AG04449 (cell line): ENCODE measurements around the gene COPG1.

Experiments used
- CTCF ChIA-PET: fragments of 350-600 bp; formaldehyde crosslinking; extraction: SDS; loops from one replicate; lab custom pipeline; 2021; ENCODE audit warnings: antibody characterized with exemption; lab: Yijun Ruan, JAX
- POLR2A ChIA-PET: fragments of 400-600, 350-600 bp; formaldehyde crosslinking; extraction: SDS; loops from one replicate; lab custom pipeline; 2020; ENCODE audit warnings: antibody characterized with exemption, inconsistent platforms; lab: Yijun Ruan, JAX
- DNase-seq: peaks from one replicate; pipeline ENCODE4 v3.0.0-alpha.2; 2010; ENCODE audit warnings: low read depth, low spot score
- H3K4me3 ChIP-seq: 2 replicates; pipeline ENCODE4 v1.5.1; 2011; ENCODE audit warnings: low read depth, mild to moderate bottlenecking, control low read depth, low read length
- CTCF ChIP-seq: IDR thresholded peaks from one replicate; pipeline ENCODE4 v1.5.1; 2011; ENCODE audit warnings: mild to moderate bottlenecking, moderate library complexity, low read length, control low read depth, inconsistent platforms; ENCODE audit not compliant: insufficient read depth; ENCODE audit errors: missing control alignments

The COPG1 gene

GRCh38 chr3:129289201-129289921 lies 40.0 kb downstream of the COPG1 start:
- ChIA-PET POLR2A (interaction anchor here (0.7 to 0.9 kb wide), 2 partner anchors 26 to 639 kb away, joined by 3 to 4 read pairs; no protein-coding TSS in a partner anchor), CTCF (interaction anchor here (1.0 to 1.1 kb wide), 2 partner anchors 9 to 17 kb away, joined by 3 read pairs; no protein-coding TSS in a partner anchor)
- DNase-seq = no peak
- no peak for TF ChIP-seq CTCF
- no peak overlapping the region for H3K4me3 ChIP-seq

GRCh38 chr3:129291236-129291886 lies 42.0 kb downstream of the COPG1 start:
- no peak for TF ChIP-seq CTCF
- POLR2A ChIA-PET = no interaction called here
- no peak for DNase-seq
- no peak overlapping the region for H3K4me3 ChIP-seq
- CTCF ChIA-PET = interaction anchor here (1.0 to 1.4 kb wide), 3 partner anchors 21 to 321 kb away, joined by 3 to 4 read pairs (median 3); a partner anchor contains a TSS

- CTCF ChIA-PET = no interaction called here
- POLR2A ChIA-PET = no interaction called here
- no peak overlapping the region for H3K4me3 ChIP-seq
- no peak for TF ChIP-seq CTCF
- no peak for DNase-seq
Measured at GRCh38 chr3:129295286-129295685, 45.9 kb downstream of the COPG1 start.

- TF ChIP-seq CTCF = no peak
- ChIA-PET POLR2A (interaction anchor here (0.6 to 2.3 kb wide), 2 partner anchors 12 to 29 kb away, joined by 4 to 16 read pairs; a partner anchor contains a TSS), CTCF (interaction anchor here (1.4 kb wide), 1 partner anchor 143 kb away, joined by 3 read pairs; no protein-coding TSS in a partner anchor)
Measured at GRCh38 chr3:129304146-129304961, 54.9 kb downstream of the COPG1 start.

GRCh38 chr3:129304962-129305222 lies 55.5 kb downstream of the COPG1 start:
- TF ChIP-seq CTCF = no peak
- no peak overlapping the region for H3K4me3 ChIP-seq
- POLR2A ChIA-PET = interaction anchor here (0.6 to 2.3 kb wide), 2 partner anchors 11 to 28 kb away, joined by 4 to 16 read pairs; a partner anchor contains a TSS
- CTCF ChIA-PET = interaction anchor here (1.4 kb wide), 1 partner anchor 143 kb away, joined by 3 read pairs; no protein-coding TSS in a partner anchor
- DNase-seq = no peak

More at GRCh38 chr3:129304146-129304961, 54.9 kb downstream of the COPG1 start:
- H3K4me3 ChIP-seq = no peak overlapping the region
- DNase-seq = no peak
